ENCODE data around the gene UBL7. TPM values are rescaled to one million over a fixed set of nuclear protein-coding genes. Genes with fewer than 3 reads are reported as not detected.
"Not testable (repeated sequence)": the region's sequence is repeated elsewhere in the genome, so short reads cannot be mapped to it uniquely, and the experiment has no call there.

UBL7 gene
- total and polyA plus RNA-seq, 3 experiments from 2014 or later: 64.9 to 101 (median 67.7) TPM

DNA sequence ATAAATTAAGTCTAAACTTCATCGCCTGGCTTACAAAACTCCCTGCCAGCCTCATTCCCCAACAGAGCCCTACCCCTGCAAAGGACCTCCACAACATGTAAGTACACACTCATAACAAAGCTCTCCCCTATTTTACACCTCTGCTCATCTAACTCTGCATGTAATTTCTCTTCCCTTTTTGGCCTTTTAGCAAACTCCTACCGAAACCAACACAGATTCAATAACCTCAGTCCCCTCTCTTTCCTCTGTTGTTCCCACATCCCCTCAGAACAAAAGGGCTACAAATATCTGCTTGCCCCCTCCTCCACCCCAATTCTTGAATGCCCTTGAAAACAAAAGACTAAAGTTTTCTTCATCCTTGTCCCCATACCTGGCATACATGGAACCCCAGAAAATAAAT lies 662 bp downstream of the UBL7 start:
- Histone ChIP-seq H3K36me3 (ENCODE audit: insufficient read depth, low read length) (peaks cover 13% of the 10 kb centered on the region), H3K4me3 (ENCODE audit: low read length) (peak overlapping the region; percentile 87), H3K9me3 (ENCODE audit: low read length) (no peaks in the 10 kb centered on the region), H3K4me1 (ENCODE audit: insufficient read depth, low read length) (peaks cover 17% of the 10 kb centered on the region), H3K27me3 (ENCODE audit: insufficient read depth, low read length, poor library complexity, severe bottlenecking) (no peaks in the 10 kb centered on the region), H3K27ac (ENCODE audit: low read depth, low read length) (peak overlapping the region; percentile 81)
- DNase-seq: no peak
- ChIA-PET POLR2A (interaction anchor here (0.6 to 2.0 kb wide), 3 partner anchors 26 to 86 kb away, joined by 3 to 13 read pairs (median 10); partner anchors contain the start of gene ARID3B), CTCF (interaction anchor here (1.2 to 2.5 kb wide), 4 partner anchors 21 to 174 kb away, joined by 3 to 10 read pairs (median 6); no protein-coding TSS in a partner anchor)
- Mint-ChIP-seq H3K27me3 (no peaks in the 10 kb centered on the region), H3K4me3 (peak overlapping the region; percentile 91 to 96 (median 94)), H3K4me1 (peaks cover 43 to 68% (median 61%) of the 10 kb centered on the region in 3 donors), H3K27ac (peak overlapping the region; percentile 76 to 98 (median 88)), H3K36me3 (peaks cover 0 to 42% (median 9%) of the 10 kb centered on the region in 3 donors), H3K9me3 (no peaks in the 10 kb centered on the region)

DNA sequence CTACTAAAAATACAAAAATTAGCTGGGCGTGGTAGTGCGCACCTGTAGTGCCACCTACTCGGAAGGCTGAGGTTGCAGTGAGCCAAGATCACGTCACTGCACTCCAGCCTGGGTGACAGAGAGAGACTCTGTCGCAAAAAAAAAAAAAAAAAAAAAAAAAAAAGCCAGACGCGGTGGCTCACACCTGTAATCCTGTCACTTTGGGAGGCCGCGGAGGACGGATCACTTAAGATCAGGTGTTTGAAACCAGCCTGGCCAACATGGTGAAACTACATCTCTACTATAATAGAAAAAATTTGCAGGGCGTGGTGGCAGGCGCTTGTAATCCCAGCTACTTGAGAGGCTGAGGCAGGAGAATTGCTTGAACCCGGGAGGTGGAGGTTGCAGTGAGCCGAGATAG lies 1.2 kb downstream of the UBL7 start:
- POLR2A ChIA-PET: interaction anchor here (2.0 kb wide), 1 partner anchor 85 kb away, joined by 13 read pairs; no protein-coding TSS in a partner anchor
- H3K27ac ChIP-seq (ENCODE audit: low read depth, low read length); H3K9me3 ChIP-seq (ENCODE audit: low read length); H3K27me3 Mint-ChIP-seq; H3K9me3 Mint-ChIP-seq; DNase-seq; H3K27me3 ChIP-seq (ENCODE audit: insufficient read depth, low read length, poor library complexity, severe bottlenecking); H3K4me3 ChIP-seq (ENCODE audit: low read length): not testable (repeated sequence)
- CTCF ChIA-PET: interaction anchor here (1.9 to 2.5 kb wide), 2 partner anchors 20 to 30 kb away, joined by 6 to 7 read pairs; no protein-coding TSS in a partner anchor
- Mint-ChIP-seq H3K36me3 (peaks cover 0 to 46% (median 9%) of the 10 kb centered on the region in 3 donors), H3K4me3 (peak overlapping the region in 3 of 7 donors; percentile 94 to 95 (median 94)), H3K4me1 (peaks cover 42 to 66% (median 59%) of the 10 kb centered on the region in 3 donors), H3K27ac (peak overlapping the region in 2 of 8 donors; percentile 85 to 93)
- H3K36me3 ChIP-seq (ENCODE audit: insufficient read depth, low read length): peaks cover 13% of the 10 kb centered on the region
- peaks cover 17% of the 10 kb centered on the region for H3K4me1 ChIP-seq (ENCODE audit: insufficient read depth, low read length)

GRCh38 chr15:74458473-74458872 lies 2.5 kb downstream of the UBL7 start:
- no peak for DNase-seq
- H3K4me1 Mint-ChIP-seq: peaks cover 43 to 67% (median 61%) of the 10 kb centered on the region in 3 donors
- ChIA-PET CTCF (interaction anchor here (1.0 to 1.8 kb wide), 3 partner anchors 20 to 85 kb away, joined by 4 to 5 read pairs (median 4); no protein-coding TSS in a partner anchor), POLR2A (no interaction called here)
- Histone ChIP-seq H3K27me3 (ENCODE audit: insufficient read depth, low read length, poor library complexity, severe bottlenecking) (no peaks in the 10 kb centered on the region), H3K4me1 (ENCODE audit: insufficient read depth, low read length) (peaks cover 17% of the 10 kb centered on the region), H3K36me3 (ENCODE audit: insufficient read depth, low read length) (peaks cover 15% of the 10 kb centered on the region), H3K9me3 (ENCODE audit: low read length) (no peaks in the 10 kb centered on the region), H3K27ac (ENCODE audit: low read depth, low read length) (no peak overlapping the region), H3K4me3 (ENCODE audit: low read length) (no peak overlapping the region)
- H3K4me3 Mint-ChIP-seq: peak overlapping the region in 2 of 7 donors; percentile 76 to 80
- H3K27ac Mint-ChIP-seq: peak overlapping the region in 3 of 8 donors; percentile 8 to 21 (median 15)
- peaks cover 0 to 59% (median 9%) of the 10 kb centered on the region in 3 donors for H3K36me3 Mint-ChIP-seq
- H3K9me3 Mint-ChIP-seq: no peaks in the 10 kb centered on the region
- no peaks in the 10 kb centered on the region for H3K27me3 Mint-ChIP-seq

- POLR2A ChIA-PET: not testable (repeated sequence)
- CTCF ChIA-PET: interaction anchor here (0.6 to 1.5 kb wide), 4 partner anchors 11 to 75 kb away, joined by 3 to 5 read pairs (median 4); no protein-coding TSS in a partner anchor
- peaks cover 33 to 57% (median 52%) of the 10 kb centered on the region in 3 donors for H3K4me1 Mint-ChIP-seq
These were observed 3.9 kb downstream of the UBL7 start for GRCh38 chr15:74457036-74457435.

DNA sequence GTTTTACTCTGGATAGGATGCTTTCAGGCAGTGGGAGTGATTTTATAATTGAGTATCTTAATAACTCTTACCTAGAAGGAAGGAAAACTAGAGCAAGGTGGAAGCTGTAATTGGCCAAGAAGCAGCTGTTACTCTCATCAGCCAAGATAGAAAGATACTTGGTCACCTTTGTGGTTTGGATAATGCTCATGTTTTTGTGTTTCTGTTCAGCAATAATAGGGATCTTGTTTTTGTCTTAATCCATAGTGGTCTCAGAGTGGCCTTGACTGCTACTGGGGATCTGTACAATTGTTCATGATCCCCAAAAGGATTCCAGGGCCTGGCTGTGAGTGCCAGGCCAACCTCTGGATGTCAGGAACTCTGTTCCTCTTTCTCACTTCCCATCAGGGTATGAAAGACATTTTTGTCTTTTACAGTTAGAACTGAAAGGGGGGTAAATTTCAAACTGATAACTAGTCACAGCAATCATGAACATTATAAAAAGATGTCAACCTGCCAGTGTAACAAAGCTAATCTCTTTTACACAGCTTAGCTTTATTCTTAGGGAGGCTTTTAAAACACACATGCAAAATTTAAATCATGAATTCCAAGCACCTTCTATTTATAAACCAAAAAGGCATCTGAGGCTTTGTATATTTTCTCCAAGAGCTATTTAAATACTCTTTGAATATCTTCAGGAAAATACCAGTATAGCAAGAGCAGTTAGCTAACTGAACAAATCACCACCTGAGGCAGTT lies 6.0 kb downstream of the UBL7 start:
- ChIA-PET POLR2A (interaction anchor here (0.7 kb wide), 1 partner anchor 14 kb away, joined by 3 read pairs; no protein-coding TSS in a partner anchor), CTCF (interaction anchor here (0.8 to 1.5 kb wide), 4 partner anchors 70 to 82 kb away, joined by 3 to 6 read pairs (median 4); no protein-coding TSS in a partner anchor)
- Histone ChIP-seq H3K36me3 (ENCODE audit: insufficient read depth, low read length) (peaks cover 43% of the 10 kb centered on the region), H3K27ac (ENCODE audit: low read depth, low read length) (no peak overlapping the region), H3K27me3 (ENCODE audit: insufficient read depth, low read length, poor library complexity, severe bottlenecking) (no peaks in the 10 kb centered on the region), H3K4me1 (ENCODE audit: insufficient read depth, low read length) (peaks cover 4% of the 10 kb centered on the region), H3K4me3 (ENCODE audit: low read length) (no peak overlapping the region), H3K9me3 (ENCODE audit: low read length) (no peaks in the 10 kb centered on the region)
- H3K4me3 Mint-ChIP-seq: peak overlapping the region in 1 of 7 donors; percentile 27
- H3K27ac Mint-ChIP-seq: peak overlapping the region in 2 of 8 donors; percentile 9 to 28
- H3K27me3 Mint-ChIP-seq: no peaks in the 10 kb centered on the region
- peaks cover 5 to 80% (median 24%) of the 10 kb centered on the region in 3 donors for H3K36me3 Mint-ChIP-seq
- no peak for DNase-seq
- H3K9me3 Mint-ChIP-seq: no peaks in the 10 kb centered on the region
- H3K4me1 Mint-ChIP-seq: peaks cover 19 to 45% (median 35%) of the 10 kb centered on the region in 3 donors

More at GRCh38 chr15:74457036-74457435, 3.9 kb downstream of the UBL7 start:
- H3K9me3 Mint-ChIP-seq; H3K27me3 Mint-ChIP-seq; H3K4me3 ChIP-seq (ENCODE audit: low read length); DNase-seq; H3K27me3 ChIP-seq (ENCODE audit: insufficient read depth, low read length, poor library complexity, severe bottlenecking); H3K4me3 Mint-ChIP-seq; H3K9me3 ChIP-seq (ENCODE audit: low read length); H3K27ac ChIP-seq (ENCODE audit: low read depth, low read length): not testable (repeated sequence)
- peaks cover 0 to 70% (median 9%) of the 10 kb centered on the region in 3 donors for H3K36me3 Mint-ChIP-seq
- H3K36me3 ChIP-seq (ENCODE audit: insufficient read depth, low read length): peaks cover 26% of the 10 kb centered on the region
- H3K27ac Mint-ChIP-seq: peak overlapping the region in 1 of 8 donors; percentile 77
- peaks cover 16% of the 10 kb centered on the region for H3K4me1 ChIP-seq (ENCODE audit: insufficient read depth, low read length)

- Mint-ChIP-seq H3K9me3 (no peaks in the 10 kb centered on the region), H3K4me3 (peak overlapping the region in 5 of 7 donors; percentile 1 to 32 (median 6)), H3K27me3 (no peaks in the 10 kb centered on the region), H3K27ac (peak overlapping the region in 6 of 8 donors; percentile 9 to 47 (median 32)), H3K36me3 (peaks cover 5 to 88% (median 25%) of the 10 kb centered on the region in 3 donors), H3K4me1 (peaks cover 19 to 43% (median 34%) of the 10 kb centered on the region in 3 donors)
- CTCF ChIA-PET: interaction anchor here (1.3 to 1.5 kb wide), 3 partner anchors 69 to 80 kb away, joined by 4 to 6 read pairs (median 5); no protein-coding TSS in a partner anchor
- no peak for DNase-seq
- H3K27ac ChIP-seq (ENCODE audit: low read depth, low read length): no peak overlapping the region
- no peak overlapping the region for H3K4me3 ChIP-seq (ENCODE audit: low read length)
- H3K9me3 ChIP-seq (ENCODE audit: low read length): no peaks in the 10 kb centered on the region
- POLR2A ChIA-PET: interaction anchor here (0.7 kb wide), 1 partner anchor 13 kb away, joined by 3 read pairs; no protein-coding TSS in a partner anchor
- peaks cover 50% of the 10 kb centered on the region for H3K36me3 ChIP-seq (ENCODE audit: insufficient read depth, low read length)
- H3K4me1 ChIP-seq (ENCODE audit: insufficient read depth, low read length): no peaks in the 10 kb centered on the region
- H3K27me3 ChIP-seq (ENCODE audit: insufficient read depth, low read length, poor library complexity, severe bottlenecking): no peaks in the 10 kb centered on the region
These were observed 6.8 kb downstream of the UBL7 start for GRCh38 chr15:74453925-74454763.
